OCI-LY7 (cell line): ENCODE measurements around the gene EPHB4. TPM values are rescaled to one million over a fixed set of nuclear protein-coding genes. Genes with fewer than 3 reads are reported as not detected.

Source experiments
- BruUV-seq: library from RNA; stranded (reverse); fragments of 400-500 nt; replicated peaks from 2 replicates; lab custom pipeline; 2021; lab: Mats Ljungman, UMichigan
- CTCF ChIA-PET: fragments of 300-600 bp; sonication (Branson Sonifier 250); formaldehyde crosslinking; loops from one replicate; lab custom pipeline; 2022; ENCODE audit warnings: antibody characterized with exemption; ENCODE audit not compliant: unreplicated experiment; lab: Charles Lee
- POLR2A ChIA-PET: fragments of 300-600 bp; sonication (Branson Sonifier 250); formaldehyde crosslinking; loops from one replicate; lab custom pipeline; 2022; ENCODE audit warnings: antibody characterized with exemption; lab: Charles Lee
- DNase-seq: peaks from one replicate; pipeline ENCODE4 v3.0.0-alpha.2; 2015; ENCODE audit warnings: low spot score
- H2AFZ ChIP-seq: fragments of 200-600 bp; sonication (generic), shearing (Covaris generic); 2 replicates; pipeline ENCODE4 v1.6.1; 2014; ENCODE audit warnings: mild to moderate bottlenecking, antibody characterized with exemption, low read length, moderate library complexity
- H3K27ac ChIP-seq: fragments of 200-600 bp; sonication (generic); 2 replicates; pipeline ENCODE4 v1.5.1; 2014; ENCODE audit warnings: mixed run types, low read depth, mild to moderate bottlenecking, moderate library complexity, low read length, inconsistent platforms; ENCODE audit not compliant: poor library complexity, severe bottlenecking
- H3K36me3 ChIP-seq: fragments of 200-600 bp; sonication (generic); 2 replicates; pipeline ENCODE4 v1.6.1; 2014; ENCODE audit warnings: mild to moderate bottlenecking, antibody characterized with exemption, low read length, moderate library complexity, mixed read lengths; ENCODE audit not compliant: insufficient read depth
- H3K4me1 ChIP-seq: fragments of 200-600 bp; sonication (generic); 2 replicates; pipeline ENCODE4 v1.5.1; 2014; ENCODE audit warnings: mild to moderate bottlenecking, low read length; ENCODE audit not compliant: insufficient read depth, poor library complexity, severe bottlenecking
- H3K4me2 ChIP-seq: fragments of 200-600 bp; sonication (generic); 2 replicates; pipeline ENCODE4 v1.6.1; 2014; ENCODE audit warnings: mild to moderate bottlenecking, low read length
- H3K4me3 ChIP-seq: fragments of 200-600 bp; sonication (generic); 2 replicates; pipeline ENCODE4 v1.5.1; 2014; ENCODE audit warnings: mild to moderate bottlenecking, low read depth, low read length; ENCODE audit not compliant: poor library complexity, severe bottlenecking
- H3K79me2 ChIP-seq: fragments of 200-600 bp; sonication (generic); 2 replicates; pipeline ENCODE4 v1.6.1; 2016; ENCODE audit warnings: low read depth, mild to moderate bottlenecking, low read length, moderate library complexity, mixed read lengths; ENCODE audit not compliant: insufficient read depth
- H3K9me2 ChIP-seq: fragments of 200-600 bp; sonication (generic); 2 replicates; pipeline ENCODE4 v1.6.1; 2016; ENCODE audit warnings: mild to moderate bottlenecking, low read length, mixed read lengths; ENCODE audit not compliant: insufficient read depth
- H3K9me3 ChIP-seq: fragments of 200-600 bp; sonication (generic); 2 replicates; pipeline ENCODE4 v1.6.1; 2014; ENCODE audit warnings: mild to moderate bottlenecking, mixed run types, low read length, mixed read lengths
- H4K20me1 ChIP-seq: fragments of 200-600 bp; sonication (generic); 2 replicates; pipeline ENCODE4 v1.6.1; 2014; ENCODE audit warnings: mild to moderate bottlenecking, antibody characterized with exemption, low read length, moderate library complexity, mixed read lengths; ENCODE audit not compliant: insufficient read depth
- CTCF ChIP-seq: fragments of 200-600 bp; sonication (generic); conservative IDR thresholded peaks from 2 replicates; pipeline ENCODE4 v1.5.1; 2014; ENCODE audit warnings: mild to moderate bottlenecking, antibody characterized with exemption, low read length, moderate library complexity, mixed read lengths
- EZH2phosphoT487 ChIP-seq: fragments of 200-600 bp; sonication (generic); IDR thresholded peaks from 2 replicates; pipeline ENCODE4 v1.6.1; 2018; ENCODE audit warnings: low read depth, borderline replicate concordance, mild to moderate bottlenecking, mixed run types, antibody characterized with exemption, low read length, moderate library complexity, mixed read lengths
- intact Hi-C: fragments of 100-400 bp; cut with micrococcal nuclease; formaldehyde crosslinking; loops from one replicate; pipeline ENCODE4 v1.10.0; 2022; ENCODE audit not compliant: unreplicated experiment
- total RNA-seq, 2 experiments: library from RNA; depleted of rRNA in 1 of 2; stranded (reverse); fragments of >200 nt in 1 of 2; shearing (Covaris generic) in 1 of 2; gene quantifications; 2 replicates each; pipeline ENCODE4 v1.2.3, GENCODE V29; 2014 to 2022

EPHB4 gene
- total RNA-seq, 2 experiments from 2014 or later, result 4.2 to 7.3 TPM

DNA sequence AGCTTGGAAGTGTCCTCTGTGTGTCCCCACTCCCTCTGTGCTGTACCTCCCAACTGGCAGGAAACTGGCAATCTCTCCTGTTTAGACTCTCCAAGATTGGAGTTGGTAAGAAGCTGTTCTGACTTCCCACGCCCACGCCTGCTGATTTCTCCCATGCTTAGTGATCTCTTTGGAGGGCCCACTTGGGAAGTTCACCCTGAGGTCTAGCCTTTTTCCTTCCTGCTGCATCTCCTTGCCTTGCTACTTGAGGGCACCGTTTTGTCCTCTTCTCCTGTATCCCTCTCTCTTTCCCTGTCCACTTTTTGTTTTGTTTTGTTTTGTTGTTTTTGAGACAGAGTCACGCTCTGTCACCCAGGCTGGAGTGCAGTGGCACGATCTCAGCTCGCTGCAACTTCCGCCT, 58.5 kb downstream of the EPHB4 start:
- ChIA-PET CTCF (no interaction called here), POLR2A (no interaction called here)
- Histone ChIP-seq H3K4me2 (no peak overlapping the region), H3K36me3 (no peaks in the 10 kb centered on the region), H3K4me1 (no peaks in the 10 kb centered on the region), H3K9me3 (no peaks in the 10 kb centered on the region), H3K27ac (no peak overlapping the region), H3K4me3 (no peak overlapping the region), H3K9me2 (no peaks in the 10 kb centered on the region), H2AFZ (no peak overlapping the region), H3K79me2 (no peaks in the 10 kb centered on the region), H4K20me1 (no peaks in the 10 kb centered on the region)
- TF ChIP-seq EZH2phosphoT487 (no peak), CTCF (no peak)
- no peak for DNase-seq
- intact Hi-C loops, result no loop called here
- no TSS peak for BruUV-seq

DNA sequence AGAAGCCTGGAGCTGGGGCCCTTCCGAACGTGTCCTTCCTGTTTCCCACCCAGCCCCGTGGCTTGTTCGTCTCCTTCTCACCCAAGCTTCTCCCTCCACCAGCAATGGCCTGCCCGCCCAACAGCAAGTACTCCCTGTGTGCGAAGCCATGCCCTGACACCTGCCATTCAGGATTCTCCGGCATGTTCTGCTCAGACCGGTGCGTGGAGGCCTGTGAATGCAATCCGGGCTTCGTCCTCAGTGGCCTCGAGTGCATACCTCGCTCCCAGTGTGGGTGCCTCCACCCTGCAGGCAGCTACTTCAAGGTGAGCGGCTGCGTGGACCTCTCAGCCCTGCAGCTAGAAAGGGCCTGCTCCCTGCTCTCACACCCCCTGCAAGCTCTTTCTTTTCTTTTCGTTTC, 62.1 kb downstream of the EPHB4 start:
- no peak overlapping the region for H3K4me2 ChIP-seq
- BruUV-seq, result no TSS peak
- CTCF ChIA-PET, result no interaction called here
- H3K9me2 ChIP-seq, result no peaks in the 10 kb centered on the region
- intact Hi-C loops, result no loop called here
- H3K9me3 ChIP-seq, result no peaks in the 10 kb centered on the region
- H3K79me2 ChIP-seq, result no peaks in the 10 kb centered on the region
- H2AFZ ChIP-seq, result no peak overlapping the region
- TF ChIP-seq EZH2phosphoT487, result no peak
- TF ChIP-seq CTCF, result no peak
- no peaks in the 10 kb centered on the region for H4K20me1 ChIP-seq
- no peaks in the 10 kb centered on the region for H3K36me3 ChIP-seq
- POLR2A ChIA-PET, result no interaction called here
- no peak overlapping the region for H3K27ac ChIP-seq
- DNase-seq, result no peak
- no peaks in the 10 kb centered on the region for H3K4me1 ChIP-seq
- no peak overlapping the region for H3K4me3 ChIP-seq

DNA sequence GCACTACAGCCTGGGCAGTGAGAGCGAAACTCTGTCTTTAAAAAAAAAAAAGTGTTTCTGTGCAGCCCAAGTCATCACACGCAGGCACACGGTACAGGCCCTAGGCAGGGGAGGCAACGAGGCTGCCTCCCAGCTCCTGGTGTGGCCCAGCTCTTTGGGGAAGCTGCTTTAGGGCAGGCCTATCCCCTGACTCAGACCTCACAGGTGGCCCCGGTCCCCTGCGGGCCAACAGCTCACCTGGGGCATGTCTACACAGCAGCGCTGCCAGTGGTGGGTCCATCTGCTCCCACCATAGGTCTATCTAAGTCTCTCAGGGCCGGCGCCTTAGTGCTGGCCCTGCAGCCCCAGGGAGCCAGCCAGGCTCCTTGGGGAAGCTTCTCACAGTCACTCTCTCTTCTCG, 62.5 kb downstream of the EPHB4 start:
- Histone ChIP-seq H3K4me1 (no peaks in the 10 kb centered on the region), H3K79me2 (no peaks in the 10 kb centered on the region), H4K20me1 (no peaks in the 10 kb centered on the region), H3K9me3 (no peaks in the 10 kb centered on the region), H3K27ac (no peak overlapping the region), H3K4me3 (no peak overlapping the region), H2AFZ (no peak overlapping the region), H3K36me3 (no peaks in the 10 kb centered on the region), H3K4me2 (no peak overlapping the region), H3K9me2 (no peaks in the 10 kb centered on the region)
- no TSS peak for BruUV-seq
- no peak for DNase-seq
- POLR2A ChIA-PET, result no interaction called here
- TF ChIP-seq CTCF (no peak), EZH2phosphoT487 (no peak)
- intact Hi-C loops, result no loop called here
- CTCF ChIA-PET, result no interaction called here
